Measurements from ENCODE around the gene SRGAP3.

SRGAP3 gene

DNA sequence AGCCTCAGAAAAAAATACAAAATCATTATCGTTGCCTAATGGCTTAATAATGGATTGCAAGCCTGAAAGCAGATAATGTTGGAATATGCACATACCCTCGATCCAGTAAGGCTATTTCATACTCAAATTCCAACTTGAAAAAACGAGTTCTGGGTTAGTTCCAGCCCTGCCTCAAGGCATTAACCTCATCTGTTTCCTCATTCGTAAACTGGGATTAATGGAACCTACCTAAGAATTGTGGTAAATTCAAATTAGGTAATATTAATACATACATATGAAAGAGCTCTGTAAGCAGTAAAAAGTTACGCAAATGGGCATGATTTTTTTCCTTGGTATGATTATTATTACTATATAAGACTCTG lies 107.5 kb downstream of the SRGAP3 start:
- H3K27ac ChIP-seq (ENCODE audit: low read depth, low read length), result no peak overlapping the region

GRCh38 chr3:9139366-9139765 lies 110.1 kb downstream of the SRGAP3 start:
- Histone ChIP-seq H3K9ac (ENCODE audit: low read length) (no peak overlapping the region), H3K27ac (ENCODE audit: low read depth, low read length) (no peak overlapping the region), H3K4me1 (ENCODE audit: control insufficient read depth, insufficient read depth, low read length) (no peaks in the 10 kb centered on the region), H3K36me3 (ENCODE audit: control insufficient read depth, insufficient read depth, low read length) (no peaks in the 10 kb centered on the region), H3K27me3 (ENCODE audit: control insufficient read depth, insufficient read depth, low read length) (peaks cover 4% of the 10 kb centered on the region), H3K4me3 (ENCODE audit: low read length) (no peak overlapping the region)

More for the DNA sequence above, 107.5 kb downstream of the SRGAP3 start:
- H3K27me3 ChIP-seq (ENCODE audit: control insufficient read depth, insufficient read depth, low read length), result peaks cover 2% of the 10 kb centered on the region
- no peaks in the 10 kb centered on the region for H3K36me3 ChIP-seq (ENCODE audit: control insufficient read depth, insufficient read depth, low read length)
- no peak overlapping the region for H3K4me3 ChIP-seq (ENCODE audit: low read length)
- H3K9ac ChIP-seq (ENCODE audit: low read length), result no peak overlapping the region
- H3K4me1 ChIP-seq (ENCODE audit: control insufficient read depth, insufficient read depth, low read length), result no peaks in the 10 kb centered on the region

GRCh38 chr3:9137676-9138075 lies 111.8 kb downstream of the SRGAP3 start:
- Histone ChIP-seq H3K9ac (ENCODE audit: low read length) (no peak overlapping the region), H3K4me3 (ENCODE audit: low read length) (no peak overlapping the region), H3K27ac (ENCODE audit: low read depth, low read length) (no peak overlapping the region), H3K27me3 (ENCODE audit: control insufficient read depth, insufficient read depth, low read length) (peaks cover 4% of the 10 kb centered on the region), H3K4me1 (ENCODE audit: control insufficient read depth, insufficient read depth, low read length) (no peaks in the 10 kb centered on the region), H3K36me3 (ENCODE audit: control insufficient read depth, insufficient read depth, low read length) (no peaks in the 10 kb centered on the region)

DNA sequence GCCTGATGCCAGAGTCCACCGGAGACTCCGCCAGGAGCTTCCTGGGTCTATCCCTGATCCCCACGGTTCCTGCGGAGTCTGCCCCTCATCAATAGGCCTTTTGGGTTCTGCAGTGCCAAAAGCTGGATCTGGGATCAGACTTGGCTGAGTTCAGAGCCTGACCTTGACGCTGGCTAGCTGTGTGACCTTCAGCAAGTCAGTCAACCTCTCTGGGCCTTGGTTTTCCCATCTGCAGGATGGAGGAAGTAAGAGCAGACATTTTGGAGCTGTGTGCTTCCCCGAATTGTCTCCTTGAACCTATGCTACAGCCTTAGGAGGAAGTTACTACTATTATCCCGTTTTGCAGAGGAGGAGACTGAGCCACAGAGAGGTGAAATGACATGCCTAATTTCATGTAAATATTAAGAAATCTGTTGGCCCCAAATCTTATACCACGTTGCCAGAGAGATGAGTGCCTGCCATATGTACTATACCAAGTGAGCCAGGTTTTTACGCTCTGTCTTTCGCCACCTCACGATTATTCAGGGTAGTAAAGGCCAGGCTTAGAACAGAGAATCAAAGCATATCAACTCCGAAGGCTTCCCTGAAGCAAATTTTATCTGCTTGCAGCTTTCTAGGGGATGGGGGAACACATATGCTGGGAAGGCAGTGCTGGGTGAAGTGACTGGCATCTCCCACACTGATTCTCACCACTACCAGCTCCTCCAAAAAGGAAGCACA lies 112.5 kb downstream of the SRGAP3 start:
- H3K4me1 ChIP-seq (ENCODE audit: control insufficient read depth, insufficient read depth, low read length), result no peaks in the 10 kb centered on the region

DNA sequence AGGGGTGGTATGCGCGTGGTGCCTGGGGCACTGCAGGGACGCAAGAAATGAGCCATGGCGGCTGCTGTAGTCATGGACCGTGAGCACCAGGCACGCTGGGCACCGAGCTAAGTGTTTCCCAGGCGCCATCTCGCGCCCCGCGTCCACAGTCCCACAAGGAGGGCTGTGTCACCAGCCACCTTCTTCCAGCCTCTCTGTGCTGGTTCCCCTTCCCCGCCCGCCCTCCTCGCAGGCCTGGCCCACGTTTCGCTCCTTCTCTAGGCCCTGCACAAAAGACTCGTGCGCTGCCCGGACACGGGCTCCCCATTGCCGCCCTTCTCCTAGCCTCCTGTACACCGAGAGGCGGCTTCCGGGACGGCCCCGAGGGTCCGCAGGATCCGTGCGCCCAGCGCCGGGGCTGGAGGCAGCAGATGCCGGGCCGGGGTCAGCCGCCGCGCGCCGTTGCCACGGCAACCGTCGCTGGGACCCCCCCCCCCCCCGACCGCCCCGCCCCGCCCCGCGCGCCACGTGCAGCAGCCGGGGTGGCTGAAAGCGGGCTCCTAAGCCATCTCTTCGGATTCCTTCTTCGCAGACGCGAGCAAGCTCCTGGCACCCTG lies 113.4 kb downstream of the SRGAP3 start:
- Histone ChIP-seq H3K27ac (ENCODE audit: low read depth, low read length) (no peak overlapping the region), H3K4me1 (ENCODE audit: control insufficient read depth, insufficient read depth, low read length) (no peaks in the 10 kb centered on the region), H3K4me3 (ENCODE audit: low read length) (peak overlapping the region; percentile 20), H3K36me3 (ENCODE audit: control insufficient read depth, insufficient read depth, low read length) (no peaks in the 10 kb centered on the region), H3K27me3 (ENCODE audit: control insufficient read depth, insufficient read depth, low read length) (peaks cover 4% of the 10 kb centered on the region), H3K9ac (ENCODE audit: low read length) (no peak overlapping the region)

More for the DNA sequence above, 112.5 kb downstream of the SRGAP3 start:
- Histone ChIP-seq H3K36me3 (ENCODE audit: control insufficient read depth, insufficient read depth, low read length) (no peaks in the 10 kb centered on the region), H3K27me3 (ENCODE audit: control insufficient read depth, insufficient read depth, low read length) (peaks cover 4% of the 10 kb centered on the region), H3K9ac (ENCODE audit: low read length) (no peak overlapping the region), H3K4me3 (ENCODE audit: low read length) (peak overlapping the region; percentile 3), H3K27ac (ENCODE audit: low read depth, low read length) (no peak overlapping the region)

DNA sequence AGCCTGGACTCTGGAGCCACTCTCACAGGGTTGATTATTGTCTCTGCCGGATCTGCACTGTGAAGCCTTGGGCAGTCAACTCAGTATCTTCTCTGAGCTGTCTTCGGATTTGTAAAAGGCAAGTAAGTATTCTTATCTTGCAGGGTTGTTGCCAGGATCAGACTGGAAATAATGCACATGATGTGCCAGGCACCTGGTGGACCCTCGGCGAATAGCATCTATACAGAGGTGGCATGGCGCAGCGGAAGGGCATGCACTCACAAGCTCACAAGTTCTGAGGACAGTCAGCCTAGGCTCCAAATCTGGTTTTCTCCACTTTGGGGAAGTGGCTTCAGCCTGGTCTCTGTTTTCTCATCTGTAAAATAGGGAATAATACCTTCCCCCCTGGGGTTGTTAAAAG lies 113.9 kb downstream of the SRGAP3 start:
- Histone ChIP-seq H3K36me3 (ENCODE audit: control insufficient read depth, insufficient read depth, low read length) (no peaks in the 10 kb centered on the region), H3K27ac (ENCODE audit: low read depth, low read length) (no peak overlapping the region), H3K27me3 (ENCODE audit: control insufficient read depth, insufficient read depth, low read length) (peaks cover 4% of the 10 kb centered on the region), H3K4me1 (ENCODE audit: control insufficient read depth, insufficient read depth, low read length) (no peaks in the 10 kb centered on the region), H3K4me3 (ENCODE audit: low read length) (peak overlapping the region; percentile 20), H3K9ac (ENCODE audit: low read length) (no peak overlapping the region)

DNA sequence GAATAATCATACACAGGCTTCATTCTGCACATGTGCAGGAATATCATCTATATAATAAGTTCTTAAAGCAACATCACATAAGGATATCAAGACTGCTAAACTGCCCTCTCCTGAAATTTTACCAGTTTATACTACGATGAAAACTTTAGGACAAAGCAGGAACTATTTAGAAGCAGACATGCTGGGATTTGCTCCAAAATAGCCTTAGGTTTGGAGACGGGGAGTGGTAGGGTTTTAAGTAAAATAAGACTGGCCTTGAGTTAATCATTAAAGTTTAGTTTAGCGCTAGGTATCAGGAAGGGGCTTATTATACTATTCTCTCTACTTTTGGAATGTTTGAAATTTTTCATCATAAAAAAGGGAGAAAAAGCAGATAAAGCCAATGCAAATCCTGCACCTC lies 115.8 kb downstream of the SRGAP3 start:
- peaks cover 4% of the 10 kb centered on the region for H3K27me3 ChIP-seq (ENCODE audit: control insufficient read depth, insufficient read depth, low read length)
- H3K9ac ChIP-seq (ENCODE audit: low read length), result no peak overlapping the region
- no peaks in the 10 kb centered on the region for H3K36me3 ChIP-seq (ENCODE audit: control insufficient read depth, insufficient read depth, low read length)
- H3K27ac ChIP-seq (ENCODE audit: low read depth, low read length), result no peak overlapping the region
- H3K4me1 ChIP-seq (ENCODE audit: control insufficient read depth, insufficient read depth, low read length), result no peaks in the 10 kb centered on the region
- H3K4me3 ChIP-seq (ENCODE audit: low read length), result no peak overlapping the region

DNA sequence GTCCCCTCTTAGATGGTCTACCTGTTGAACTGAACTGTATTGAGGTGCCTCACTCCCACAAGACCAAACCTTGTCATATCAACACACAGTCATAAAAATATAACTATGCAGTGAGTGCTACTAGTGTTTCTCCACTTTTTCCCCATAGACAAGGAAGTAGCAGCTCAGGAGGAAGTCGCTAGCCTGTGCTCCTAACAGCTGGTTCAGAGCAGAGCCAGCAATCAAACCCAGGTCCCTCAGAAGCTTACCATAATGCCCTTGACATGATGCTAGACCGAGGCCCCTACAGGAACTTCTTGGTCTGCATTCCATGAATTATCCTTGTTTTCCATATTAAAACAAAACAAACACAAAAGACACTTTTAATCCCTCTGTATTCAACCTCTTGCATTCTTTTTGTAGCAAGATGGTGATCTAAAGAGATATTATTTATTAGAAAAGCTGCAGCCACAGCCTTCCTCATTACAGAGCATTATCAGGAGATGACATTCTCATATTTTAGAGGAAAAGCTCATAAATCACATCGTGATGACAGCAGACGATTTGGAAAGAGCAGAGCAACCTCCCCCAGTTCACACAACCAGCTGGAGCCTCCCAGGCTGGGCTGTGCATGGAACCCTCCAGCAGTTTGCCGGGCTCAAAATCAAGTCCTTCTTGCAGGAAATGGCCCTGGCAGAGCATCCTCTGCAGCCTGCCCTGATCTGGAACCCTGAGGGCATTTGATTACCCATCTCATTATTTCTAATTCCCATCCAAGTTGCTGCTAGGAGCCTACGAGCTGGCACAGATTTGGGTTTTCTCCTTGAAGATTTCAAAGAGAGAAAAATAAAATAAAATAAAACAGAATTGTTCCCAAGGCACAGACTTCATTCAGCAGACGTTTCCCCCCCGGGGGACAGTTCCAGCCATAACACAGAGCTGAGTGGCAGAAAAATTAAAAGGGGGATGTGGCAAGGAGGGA lies 118.8 kb downstream of the SRGAP3 start:
- H3K27me3 ChIP-seq (ENCODE audit: control insufficient read depth, insufficient read depth, low read length), result peaks cover under 1% of the 10 kb centered on the region
- no peaks in the 10 kb centered on the region for H3K4me1 ChIP-seq (ENCODE audit: control insufficient read depth, insufficient read depth, low read length)
- H3K4me3 ChIP-seq (ENCODE audit: low read length), result no peak overlapping the region
- no peak overlapping the region for H3K9ac ChIP-seq (ENCODE audit: low read length)
- H3K36me3 ChIP-seq (ENCODE audit: control insufficient read depth, insufficient read depth, low read length), result no peaks in the 10 kb centered on the region
- no peak overlapping the region for H3K27ac ChIP-seq (ENCODE audit: low read depth, low read length)

DNA sequence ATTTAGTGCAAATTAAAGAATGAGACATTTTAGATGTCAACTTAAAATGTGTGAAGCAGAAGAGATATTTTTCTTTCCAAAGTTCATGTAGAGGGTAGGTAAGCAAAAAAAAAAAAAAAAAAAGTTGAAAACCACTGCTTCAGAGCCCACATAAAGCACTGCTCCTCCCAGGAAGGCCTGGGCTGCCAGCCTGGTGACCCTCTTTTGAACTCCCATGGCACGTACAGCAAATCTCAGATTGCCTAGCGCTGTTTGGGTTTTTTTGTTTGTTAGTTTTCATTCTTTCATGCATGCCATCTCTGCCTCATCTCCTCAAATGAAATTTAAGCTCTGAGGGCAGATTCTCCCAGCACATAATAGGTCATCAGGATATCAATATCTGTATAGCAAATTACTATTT lies 120.1 kb downstream of the SRGAP3 start:
- H3K36me3 ChIP-seq (ENCODE audit: control insufficient read depth, insufficient read depth, low read length), result no peaks in the 10 kb centered on the region
- H3K4me1 ChIP-seq (ENCODE audit: control insufficient read depth, insufficient read depth, low read length), result no peaks in the 10 kb centered on the region

GRCh38 chr3:9125278-9125951 lies 124.0 kb downstream of the SRGAP3 start:
- Histone ChIP-seq H3K4me3 (ENCODE audit: low read length) (no peak overlapping the region), H3K4me1 (ENCODE audit: control insufficient read depth, insufficient read depth, low read length) (no peaks in the 10 kb centered on the region), H3K27me3 (ENCODE audit: control insufficient read depth, insufficient read depth, low read length) (no peaks in the 10 kb centered on the region), H3K9ac (ENCODE audit: low read length) (no peak overlapping the region), H3K36me3 (ENCODE audit: control insufficient read depth, insufficient read depth, low read length) (no peaks in the 10 kb centered on the region), H3K27ac (ENCODE audit: low read depth, low read length) (no peak overlapping the region)

More for the DNA sequence above, 120.1 kb downstream of the SRGAP3 start:
- no peak overlapping the region for H3K4me3 ChIP-seq (ENCODE audit: low read length)
- H3K27me3 ChIP-seq (ENCODE audit: control insufficient read depth, insufficient read depth, low read length), result no peaks in the 10 kb centered on the region
- no peak overlapping the region for H3K27ac ChIP-seq (ENCODE audit: low read depth, low read length)
- H3K9ac ChIP-seq (ENCODE audit: low read length), result no peak overlapping the region

- Histone ChIP-seq H3K27ac (ENCODE audit: low read depth, low read length) (no peak overlapping the region), H3K4me1 (ENCODE audit: control insufficient read depth, insufficient read depth, low read length) (no peaks in the 10 kb centered on the region), H3K27me3 (ENCODE audit: control insufficient read depth, insufficient read depth, low read length) (no peaks in the 10 kb centered on the region), H3K9ac (ENCODE audit: low read length) (no peak overlapping the region), H3K36me3 (ENCODE audit: control insufficient read depth, insufficient read depth, low read length) (no peaks in the 10 kb centered on the region), H3K4me3 (ENCODE audit: low read length) (no peak overlapping the region)
Observed at GRCh38 chr3:9124730-9125129, 124.7 kb downstream of the SRGAP3 start.

GRCh38 chr3:9123840-9124239 lies 125.6 kb downstream of the SRGAP3 start:
- H3K27ac ChIP-seq (ENCODE audit: low read depth, low read length), result no peak overlapping the region
- no peak overlapping the region for H3K4me3 ChIP-seq (ENCODE audit: low read length)
- no peak overlapping the region for H3K9ac ChIP-seq (ENCODE audit: low read length)
- H3K36me3 ChIP-seq (ENCODE audit: control insufficient read depth, insufficient read depth, low read length), result no peaks in the 10 kb centered on the region
- H3K4me1 ChIP-seq (ENCODE audit: control insufficient read depth, insufficient read depth, low read length), result no peaks in the 10 kb centered on the region
- no peaks in the 10 kb centered on the region for H3K27me3 ChIP-seq (ENCODE audit: control insufficient read depth, insufficient read depth, low read length)
